H1 (cell line): Measurements from ENCODE around the gene ADAM12. TPM values are rescaled to one million over a fixed set of nuclear protein-coding genes. Genes with fewer than 3 reads are reported as not detected.

Experiments used
- FOSL1 ChIP-seq: IDR thresholded peaks from 2 replicates; pipeline ENCODE4 v1.6.1; 2011; ENCODE audit warnings: mild to moderate bottlenecking, low read depth, low read length, moderate library complexity; ENCODE audit not compliant: insufficient read depth
- PHF8 ChIP-seq: fragments of 200-600 bp; sonication (generic); conservative IDR thresholded peaks from 2 replicates; pipeline ENCODE4 v1.7.1; 2012; ENCODE audit warnings: low read depth, mild to moderate bottlenecking, inconsistent platforms, low read length, moderate library complexity
- RFX5 ChIP-seq: IDR thresholded peaks from 2 replicates; pipeline ENCODE4 v1.6.1; 2011; ENCODE audit warnings: low read depth, low read length, improper control_type of control experiment, borderline replicate concordance
- TCF12 ChIP-seq: IDR thresholded peaks from 2 replicates; pipeline ENCODE4 v1.6.1; 2011; ENCODE audit warnings: low read depth, mild to moderate bottlenecking, low read length
- polyA plus RNA-seq, 7 experiments: library from polyadenylated mRNA; depleted of rRNA in 3 of 7; stranded (reverse) in 5 of 7; unstranded in 2 of 7; fragments of >200 nt in 5 of 7; fragments of 200-250 nt in 2 of 7; gene quantifications; 1 replicate in 5 of 7; 2 replicates in 1 of 7; 4 replicates in 1 of 7; pipeline versions ENCODE4 v1.2.1 to v1.2.3, GENCODE V29; 2011 to 2013; ENCODE audit warnings: missing spikeins in 2 of 7, mixed read lengths in 2 of 7
- total RNA-seq: library from RNA; stranded (reverse); fragmentation: NEBNext Ultra II Directional; extraction: Animal tissue kit (Norgen Biotek cat#: 25700); gene quantifications from 2 replicates; pipeline ENCODE4 v1.2.1, GENCODE V29; 2021

The ADAM12 gene
- total and polyA plus RNA-seq, 2 of the 8 experiments (the other 6 are each of a cell fraction or from before 2014, with no cell fraction given): 0.07 to 0.17 TPM

DNA sequence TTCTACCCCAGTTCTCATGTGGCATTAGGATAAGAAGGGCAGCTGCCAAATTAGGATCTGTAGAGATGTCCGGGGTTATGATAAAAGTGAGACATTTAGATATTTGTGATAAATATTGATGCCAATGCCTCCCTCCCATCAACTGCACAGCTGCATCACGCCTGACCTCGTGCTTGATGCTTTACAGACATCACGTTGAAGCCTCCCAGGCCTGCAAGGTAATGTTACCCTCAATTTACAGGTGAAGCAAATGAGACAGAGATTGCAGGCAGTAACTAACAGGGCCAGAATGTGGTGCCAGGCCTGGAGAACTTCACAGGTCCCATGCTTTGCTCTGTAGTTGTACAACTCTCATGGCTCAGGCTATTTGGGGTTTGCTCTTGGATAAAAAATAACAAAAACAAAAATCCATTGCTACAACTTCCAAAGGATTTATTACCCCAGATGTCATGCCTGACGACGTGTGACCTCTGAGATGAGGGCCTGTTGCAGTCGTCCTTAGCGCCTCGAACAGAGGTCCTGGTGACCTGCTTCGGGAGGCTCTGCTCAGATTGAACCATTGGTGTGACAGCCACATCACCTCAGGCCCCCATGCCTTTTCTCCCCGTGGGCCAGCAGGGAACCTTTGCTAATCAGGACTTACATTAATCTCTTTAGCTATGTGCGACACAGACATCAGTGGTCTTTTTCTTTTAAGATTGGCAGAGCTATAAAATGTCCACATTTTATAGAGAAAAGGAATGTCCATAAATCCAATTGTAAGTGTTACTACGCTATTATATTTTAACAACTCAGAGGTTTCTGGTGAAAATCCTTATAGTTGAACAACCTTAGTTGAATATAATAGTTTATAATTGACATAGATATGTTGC lies 169.3 kb downstream of the ADAM12 start (continued):
- TF ChIP-seq TCF12 (no peak), FOSL1 (no peak), RFX5 (no peak), PHF8 (no peak)
